ENCODE results near the gene EXOSC9.

EXOSC9 gene

GRCh38 chr4:121823505-121824170 lies 22.5 kb downstream of the EXOSC9 start, which contains the start of gene CCNA2:
CCNA2 (minus strand) TSS chr4:121823883; CDS start chr4:121823628, 255 bp downstream.
- peak; percentile 54 to 97 (median 91) for DNase-seq

- no peak for DNase-seq
These were observed 23.0 kb downstream of the EXOSC9 start for GRCh38 chr4:121824171-121824527.

GRCh38 chr4:121824950-121825349 lies 23.8 kb downstream of the EXOSC9 start:
- DNase-seq, result peak in 2 of 58 donors; percentile 14 to 26

- DNase-seq, result no peak
These were observed 26.7 kb downstream of the EXOSC9 start for GRCh38 chr4:121827853-121828252.

- no peak for DNase-seq
These were observed 28.4 kb downstream of the EXOSC9 start for GRCh38 chr4:121829511-121829910.

GRCh38 chr4:121838136-121838535 lies 37.0 kb downstream of the EXOSC9 start:
- no peak for DNase-seq

GRCh38 chr4:121842862-121843261 lies 41.7 kb downstream of the EXOSC9 start:
- peak in 12 of 58 donors; percentile 2 to 53 (median 18) for DNase-seq

GRCh38 chr4:121846662-121847061 lies 45.5 kb downstream of the EXOSC9 start:
- DNase-seq, result no peak

GRCh38 chr4:121851354-121851753 lies 50.2 kb downstream of the EXOSC9 start:
- DNase-seq, result no peak

- no peak for DNase-seq
These were observed 59.0 kb downstream of the EXOSC9 start for GRCh38 chr4:121860121-121860520.

GRCh38 chr4:121861426-121861825 lies 60.3 kb downstream of the EXOSC9 start:
- DNase-seq, result no peak

GRCh38 chr4:121863799-121864198 lies 62.7 kb downstream of the EXOSC9 start:
- DNase-seq, result no peak
